HepG2 (cell line): ENCODE measurements around the gene EEF1AKMT3. TPM values are rescaled to one million over a fixed set of nuclear protein-coding genes. Genes with fewer than 3 reads are reported as not detected.

Experiments
- BORCS8-MEF2B ChIP-seq: sonication (generic); formaldehyde crosslinking; IDR thresholded peaks from 2 replicates; pipeline ENCODE4 v1.8.0; 2022; ENCODE audit warnings: mild to moderate bottlenecking, missing genetic modification reagents
- IKZF1 ChIP-seq: fragments of 450-650 bp; IDR thresholded peaks from 2 replicates; pipeline ENCODE4 v1.7.1; 2016
- MXD4 ChIP-seq: IDR thresholded peaks from 2 replicates; pipeline ENCODE4 v1.6.1; 2016; ENCODE audit warnings: mild to moderate bottlenecking, missing biosample characterization, missing genetic modification reagents
- NRL ChIP-seq: sonication (generic); formaldehyde crosslinking; IDR thresholded peaks from 2 replicates; pipeline ENCODE4 v1.5.0; 2020; ENCODE audit warnings: missing genetic modification reagents, mild to moderate bottlenecking, moderate library complexity, borderline replicate concordance
- RBM39 ChIP-seq: fragments of 200-400 bp; formaldehyde crosslinking; IDR thresholded peaks from one replicate; pipeline ENCODE4 v1.6.1; 2018; ENCODE audit warnings: antibody characterized with exemption, mild to moderate bottlenecking, low read depth, low read length; ENCODE audit not compliant: poor library complexity, severe bottlenecking
- RXRB ChIP-seq: IDR thresholded peaks from 2 replicates; pipeline ENCODE4 v1.6.1; 2016; ENCODE audit warnings: borderline replicate concordance, missing genetic modification reagents, missing compliant biosample characterization
- SMAD9 ChIP-seq: sonication (generic); formaldehyde crosslinking; IDR thresholded peaks from 2 replicates; pipeline ENCODE4 v1.5.1; 2020; ENCODE audit warnings: mild to moderate bottlenecking, missing genetic modification reagents
- U2AF2 ChIP-seq: fragments of 200-400 bp; formaldehyde crosslinking; IDR thresholded peaks from 2 replicates; pipeline ENCODE4 v1.6.1; 2017; ENCODE audit warnings: low read depth, mild to moderate bottlenecking, low read length
- ZNF207 ChIP-seq: fragments of 450-650 bp; IDR thresholded peaks from 2 replicates; pipeline ENCODE4 v1.6.1; 2016; ENCODE audit warnings: antibody characterized with exemption, borderline replicate concordance
- ZNF510 ChIP-seq: sonication (generic); formaldehyde crosslinking; IDR thresholded peaks from 2 replicates; pipeline ENCODE4 v1.4.0; 2020; ENCODE audit warnings: low read depth, mild to moderate bottlenecking, missing genetic modification reagents
- ZNF720 ChIP-seq: sonication (generic); formaldehyde crosslinking; IDR thresholded peaks from 2 replicates; pipeline ENCODE4 v1.4.0; 2020; ENCODE audit warnings: missing genetic modification reagents
- ZNF768 ChIP-seq: sonication (generic); formaldehyde crosslinking; IDR thresholded peaks from 2 replicates; pipeline ENCODE4 v1.4.0; 2020; ENCODE audit warnings: missing genetic modification reagents
- polyA plus RNA-seq, 8 experiments: library from polyadenylated mRNA; depleted of rRNA in 3 of 8; stranded (reverse) in 7 of 8; unstranded in 1 of 8; fragments of >200 nt; fragmentation: Illumina TruSeq in 4 of 8; extraction: Trizol in 4 of 8; gene quantifications; 2 replicates each; pipeline versions ENCODE4 v1.2.1 to v1.2.3, GENCODE V29; 2011 to 2016; ENCODE audit warnings: low read depth in 4 of 8, missing spikeins in 1 of 8, mixed read lengths in 1 of 8; ENCODE audit not compliant: insufficient read depth in 1 of 8
- total RNA-seq, 5 experiments: library from RNA; depleted of rRNA; stranded (reverse); fragments of >200 nt; fragmentation: Illumina TruSeq; extraction: Trizol; gene quantifications; 2 replicates each; pipeline ENCODE4 v1.2.3, GENCODE V29; 2016; ENCODE audit warnings: low read depth in 1 of 5
- TF ChIP-seq, protein P1 (sequence below): sonication (generic); formaldehyde crosslinking; IDR thresholded peaks from 2 replicates; pipeline ENCODE4 v1.5.0; 2020; ENCODE audit warnings: mild to moderate bottlenecking, missing genetic modification reagents
- TF ChIP-seq, protein P2 (sequence below): sonication (generic); formaldehyde crosslinking; IDR thresholded peaks from 2 replicates; pipeline ENCODE4 v1.4.0; 2020; ENCODE audit warnings: missing genetic modification reagents
- TF ChIP-seq, protein P3 (sequence below): sonication (generic); formaldehyde crosslinking; IDR thresholded peaks from 2 replicates; pipeline ENCODE4 v1.4.0; 2020; ENCODE audit warnings: mild to moderate bottlenecking, missing genetic modification reagents, borderline replicate concordance
- TF ChIP-seq, protein P4 (sequence below): IDR thresholded peaks from 2 replicates; pipeline ENCODE4 v1.6.1; 2016; ENCODE audit warnings: low read depth, missing genetic modification reagents, missing compliant biosample characterization
- TF ChIP-seq, protein P5 (sequence below): sonication (generic); formaldehyde crosslinking; IDR thresholded peaks from 2 replicates; pipeline ENCODE4 v1.8.0; 2022; ENCODE audit warnings: mild to moderate bottlenecking, missing genetic modification reagents; ENCODE audit not compliant: insufficient replicate concordance

EEF1AKMT3 gene
- total and polyA plus RNA-seq, 2 of the 13 experiments (the other 11 are each of a cell fraction or from before 2014, with no cell fraction given) = 4.7 to 11.4 TPM

DNA sequence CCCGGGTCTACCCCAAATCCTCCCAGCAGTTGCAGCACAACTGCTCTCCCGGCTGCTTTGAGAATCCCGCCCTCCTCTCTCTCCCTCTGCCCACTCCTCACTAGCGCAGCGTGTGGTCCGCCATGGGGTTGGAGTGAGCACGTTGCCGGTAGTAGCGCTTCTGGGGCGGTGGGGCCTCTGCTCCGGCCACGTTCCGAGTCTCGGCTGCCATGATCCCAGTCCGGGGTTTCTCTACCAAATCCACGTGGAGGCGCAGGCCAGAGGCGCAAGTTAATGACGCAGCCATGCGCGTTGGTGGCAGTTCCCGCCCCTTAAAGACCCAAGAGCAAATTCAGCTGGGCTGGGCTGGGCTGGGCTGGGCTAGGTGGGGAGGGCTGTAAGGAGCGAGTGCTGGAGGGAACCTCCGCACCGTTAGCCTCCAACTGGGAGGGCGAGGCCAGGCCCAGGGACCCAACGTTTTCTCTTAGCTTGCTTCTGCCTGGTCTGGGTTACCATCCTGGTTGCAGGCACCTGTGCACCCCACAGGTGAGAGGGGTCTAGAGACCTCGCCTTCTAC, 463 bp upstream of the EEF1AKMT3 start, which contains the start of gene METTL1 (continued):
- TF ChIP-seq ZNF207 = no peak
- peak; percentile 100 for TF ChIP-seq MXD4 (CRISPR knock-in tag)
- TF ChIP-seq, protein P1, sequence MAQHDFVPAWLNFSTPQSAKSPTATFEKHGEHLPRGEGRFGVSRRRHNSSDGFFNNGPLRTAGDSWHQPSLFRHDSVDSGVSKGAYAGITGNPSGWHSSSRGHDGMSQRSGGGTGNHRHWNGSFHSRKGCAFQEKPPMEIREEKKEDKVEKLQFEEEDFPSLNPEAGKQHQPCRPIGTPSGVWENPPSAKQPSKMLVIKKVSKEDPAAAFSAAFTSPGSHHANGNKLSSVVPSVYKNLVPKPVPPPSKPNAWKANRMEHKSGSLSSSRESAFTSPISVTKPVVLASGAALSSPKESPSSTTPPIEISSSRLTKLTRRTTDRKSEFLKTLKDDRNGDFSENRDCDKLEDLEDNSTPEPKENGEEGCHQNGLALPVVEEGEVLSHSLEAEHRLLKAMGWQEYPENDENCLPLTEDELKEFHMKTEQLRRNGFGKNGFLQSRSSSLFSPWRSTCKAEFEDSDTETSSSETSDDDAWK (CRISPR knock-in tag) = no peak
- TF ChIP-seq, protein P2, sequence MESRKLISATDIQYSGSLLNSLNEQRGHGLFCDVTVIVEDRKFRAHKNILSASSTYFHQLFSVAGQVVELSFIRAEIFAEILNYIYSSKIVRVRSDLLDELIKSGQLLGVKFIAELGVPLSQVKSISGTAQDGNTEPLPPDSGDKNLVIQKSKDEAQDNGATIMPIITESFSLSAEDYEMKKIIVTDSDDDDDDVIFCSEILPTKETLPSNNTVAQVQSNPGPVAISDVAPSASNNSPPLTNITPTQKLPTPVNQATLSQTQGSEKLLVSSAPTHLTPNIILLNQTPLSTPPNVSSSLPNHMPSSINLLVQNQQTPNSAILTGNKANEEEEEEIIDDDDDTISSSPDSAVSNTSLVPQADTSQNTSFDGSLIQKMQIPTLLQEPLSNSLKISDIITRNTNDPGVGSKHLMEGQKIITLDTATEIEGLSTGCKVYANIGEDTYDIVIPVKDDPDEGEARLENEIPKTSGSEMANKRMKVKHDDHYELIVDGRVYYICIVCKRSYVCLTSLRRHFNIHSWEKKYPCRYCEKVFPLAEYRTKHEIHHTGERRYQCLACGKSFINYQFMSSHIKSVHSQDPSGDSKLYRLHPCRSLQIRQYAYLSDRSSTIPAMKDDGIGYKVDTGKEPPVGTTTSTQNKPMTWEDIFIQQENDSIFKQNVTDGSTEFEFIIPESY (CRISPR knock-in tag) = no peak
- TF ChIP-seq SMAD9 (CRISPR knock-in tag) = no peak
- TF ChIP-seq ZNF768 = no peak
- TF ChIP-seq RXRB (CRISPR knock-in tag) = peak; percentile 56
- TF ChIP-seq, protein P3, sequence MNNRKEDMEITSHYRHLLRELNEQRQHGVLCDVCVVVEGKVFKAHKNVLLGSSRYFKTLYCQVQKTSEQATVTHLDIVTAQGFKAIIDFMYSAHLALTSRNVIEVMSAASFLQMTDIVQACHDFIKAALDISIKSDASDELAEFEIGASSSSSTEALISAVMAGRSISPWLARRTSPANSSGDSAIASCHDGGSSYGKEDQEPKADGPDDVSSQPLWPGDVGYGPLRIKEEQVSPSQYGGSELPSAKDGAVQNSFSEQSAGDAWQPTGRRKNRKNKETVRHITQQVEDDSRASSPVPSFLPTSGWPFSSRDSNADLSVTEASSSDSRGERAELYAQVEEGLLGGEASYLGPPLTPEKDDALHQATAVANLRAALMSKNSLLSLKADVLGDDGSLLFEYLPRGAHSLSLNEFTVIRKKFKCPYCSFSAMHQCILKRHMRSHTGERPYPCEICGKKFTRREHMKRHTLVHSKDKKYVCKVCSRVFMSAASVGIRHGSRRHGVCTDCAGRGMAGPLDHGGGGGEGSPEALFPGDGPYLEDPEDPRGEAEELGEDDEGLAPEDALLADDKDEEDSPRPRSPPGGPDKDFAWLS = 0 out of 2 replicates have a peak, but pooled peaks have one; percentile 65
- 0 out of 2 replicates have a peak, but pooled peaks have one; percentile 22 for TF ChIP-seq ZNF720 (CRISPR knock-in tag)
- TF ChIP-seq, protein P4, sequence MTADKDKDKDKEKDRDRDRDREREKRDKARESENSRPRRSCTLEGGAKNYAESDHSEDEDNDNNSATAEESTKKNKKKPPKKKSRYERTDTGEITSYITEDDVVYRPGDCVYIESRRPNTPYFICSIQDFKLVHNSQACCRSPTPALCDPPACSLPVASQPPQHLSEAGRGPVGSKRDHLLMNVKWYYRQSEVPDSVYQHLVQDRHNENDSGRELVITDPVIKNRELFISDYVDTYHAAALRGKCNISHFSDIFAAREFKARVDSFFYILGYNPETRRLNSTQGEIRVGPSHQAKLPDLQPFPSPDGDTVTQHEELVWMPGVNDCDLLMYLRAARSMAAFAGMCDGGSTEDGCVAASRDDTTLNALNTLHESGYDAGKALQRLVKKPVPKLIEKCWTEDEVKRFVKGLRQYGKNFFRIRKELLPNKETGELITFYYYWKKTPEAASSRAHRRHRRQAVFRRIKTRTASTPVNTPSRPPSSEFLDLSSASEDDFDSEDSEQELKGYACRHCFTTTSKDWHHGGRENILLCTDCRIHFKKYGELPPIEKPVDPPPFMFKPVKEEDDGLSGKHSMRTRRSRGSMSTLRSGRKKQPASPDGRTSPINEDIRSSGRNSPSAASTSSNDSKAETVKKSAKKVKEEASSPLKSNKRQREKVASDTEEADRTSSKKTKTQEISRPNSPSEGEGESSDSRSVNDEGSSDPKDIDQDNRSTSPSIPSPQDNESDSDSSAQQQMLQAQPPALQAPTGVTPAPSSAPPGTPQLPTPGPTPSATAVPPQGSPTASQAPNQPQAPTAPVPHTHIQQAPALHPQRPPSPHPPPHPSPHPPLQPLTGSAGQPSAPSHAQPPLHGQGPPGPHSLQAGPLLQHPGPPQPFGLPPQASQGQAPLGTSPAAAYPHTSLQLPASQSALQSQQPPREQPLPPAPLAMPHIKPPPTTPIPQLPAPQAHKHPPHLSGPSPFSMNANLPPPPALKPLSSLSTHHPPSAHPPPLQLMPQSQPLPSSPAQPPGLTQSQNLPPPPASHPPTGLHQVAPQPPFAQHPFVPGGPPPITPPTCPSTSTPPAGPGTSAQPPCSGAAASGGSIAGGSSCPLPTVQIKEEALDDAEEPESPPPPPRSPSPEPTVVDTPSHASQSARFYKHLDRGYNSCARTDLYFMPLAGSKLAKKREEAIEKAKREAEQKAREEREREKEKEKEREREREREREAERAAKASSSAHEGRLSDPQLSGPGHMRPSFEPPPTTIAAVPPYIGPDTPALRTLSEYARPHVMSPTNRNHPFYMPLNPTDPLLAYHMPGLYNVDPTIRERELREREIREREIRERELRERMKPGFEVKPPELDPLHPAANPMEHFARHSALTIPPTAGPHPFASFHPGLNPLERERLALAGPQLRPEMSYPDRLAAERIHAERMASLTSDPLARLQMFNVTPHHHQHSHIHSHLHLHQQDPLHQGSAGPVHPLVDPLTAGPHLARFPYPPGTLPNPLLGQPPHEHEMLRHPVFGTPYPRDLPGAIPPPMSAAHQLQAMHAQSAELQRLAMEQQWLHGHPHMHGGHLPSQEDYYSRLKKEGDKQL (CRISPR knock-in tag) = no peak; the same call in 1 of the 2 replicates
- TF ChIP-seq U2AF2 = no peak
- TF ChIP-seq NRL (CRISPR knock-in tag) = peak; percentile 27; the same call in 1 of the 2 replicates
- TF ChIP-seq, protein P5, sequence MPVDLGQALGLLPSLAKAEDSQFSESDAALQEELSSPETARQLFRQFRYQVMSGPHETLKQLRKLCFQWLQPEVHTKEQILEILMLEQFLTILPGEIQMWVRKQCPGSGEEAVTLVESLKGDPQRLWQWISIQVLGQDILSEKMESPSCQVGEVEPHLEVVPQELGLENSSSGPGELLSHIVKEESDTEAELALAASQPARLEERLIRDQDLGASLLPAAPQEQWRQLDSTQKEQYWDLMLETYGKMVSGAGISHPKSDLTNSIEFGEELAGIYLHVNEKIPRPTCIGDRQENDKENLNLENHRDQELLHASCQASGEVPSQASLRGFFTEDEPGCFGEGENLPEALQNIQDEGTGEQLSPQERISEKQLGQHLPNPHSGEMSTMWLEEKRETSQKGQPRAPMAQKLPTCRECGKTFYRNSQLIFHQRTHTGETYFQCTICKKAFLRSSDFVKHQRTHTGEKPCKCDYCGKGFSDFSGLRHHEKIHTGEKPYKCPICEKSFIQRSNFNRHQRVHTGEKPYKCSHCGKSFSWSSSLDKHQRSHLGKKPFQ = peak; percentile 88
- TF ChIP-seq BORCS8-MEF2B (CRISPR knock-in tag) = peak; percentile 96
- TF ChIP-seq RBM39 = peak; percentile 62
- TF ChIP-seq ZNF510 (CRISPR knock-in tag) = peak; percentile 60; the same call in 1 of the 2 replicates
- no peak for TF ChIP-seq IKZF1
